Heart right ventricle (tissue), 16 donors: ENCODE measurements around the gene CTU2. TPM values are rescaled to one million over a fixed set of nuclear protein-coding genes. Genes with fewer than 3 reads are reported as not detected.

Source experiments
- ATAC-seq, 8 donors: fragments of 200-7000 bp; cut with Tn5 transposase; one replicate each; pipeline ENCODE4 v1.9.1; 2020; ENCODE audit warnings: mild to moderate bottlenecking in 8 of 8, moderate library complexity in 8 of 8, moderate number of reproducible peaks in 1 of 8
- DNase-seq, 2 donors: peaks; one replicate each; pipeline ENCODE4 v3.0.0-alpha.2; 2020
- H3K27ac ChIP-seq, 10 donors: fragments of 200-600 bp; sonication (generic) in 2 of 10; one replicate each; pipeline versions ENCODE4 v1.5.0 to v1.8.0; 2020 to 2022; ENCODE audit warnings: mild to moderate bottlenecking in 3 of 10
- H3K27me3 ChIP-seq, 7 donors: fragments of 200-600 bp; one replicate each; pipeline ENCODE4 v1.8.0; 2021 to 2022; ENCODE audit warnings: mild to moderate bottlenecking in 2 of 7
- H3K36me3 ChIP-seq, 9 donors: fragments of 200-600 bp; sonication (generic) in 1 of 9; one replicate each; pipeline versions ENCODE4 v1.5.0 to v1.8.0; 2020 to 2022; ENCODE audit warnings: mild to moderate bottlenecking in 2 of 9
- H3K4me1 ChIP-seq, 9 donors: fragments of 200-600 bp; sonication (generic) in 1 of 9; one replicate each; pipeline versions ENCODE4 v1.5.0 to v1.8.0; 2020 to 2022; ENCODE audit warnings: mild to moderate bottlenecking in 4 of 9
- H3K4me3 ChIP-seq, 10 donors: fragments of 200-600 bp; sonication (generic) in 2 of 10; one replicate each; pipeline versions ENCODE4 v1.5.0 to v1.8.0; 2020 to 2022; ENCODE audit warnings: mild to moderate bottlenecking in 7 of 10, moderate library complexity in 2 of 10
- H3K9me3 ChIP-seq, 11 donors: fragments of 200-600 bp in 10 of 11; sonication (generic) in 2 of 11; one replicate each; pipeline versions ENCODE4 v1.5.0 to v1.8.0; 2013 to 2022; ENCODE audit warnings: mild to moderate bottlenecking in 2 of 11, control low read depth in 1 of 11, moderate library complexity in 1 of 11
- WGBS, 2 donors: extraction: QIAGEN DNeasy Blood & Tissue Kit; methylation state at CpG; one replicate each; pipeline ENCODE4 v1.1.7; 2013; ENCODE audit warnings: inconsistent platforms in 1 of 2; 5-methylcytosine and 5-hydroxymethylcytosine counted together
- intact Hi-C, 10 donors: fragments of 100-400 bp; cut with DNase I; formaldehyde crosslinking; loops; one replicate each; pipeline versions ENCODE4 v1.11.1 to v1.14.2; 2022
- microRNA-seq, 2 donors: library from miRNA; unstranded; fragments of <30 nt; microRNA quantifications; one replicate each; pipeline ENCODE4 v1.2.0, GENCODE V29; 2021
- polyA plus RNA-seq, 2 donors: library from polyadenylated mRNA; stranded (reverse); fragments of 200-250 nt; gene quantifications; one replicate each; pipeline ENCODE4 v1.2.3, GENCODE V29; 2013
- total RNA-seq, 10 donors: library from RNA; stranded (reverse); fragmentation: NEBNext Ultra II Directional in 3 of 10; extraction: Animal tissue kit (Norgen Biotek cat#: 25700) in 3 of 10; gene quantifications; one replicate each; pipeline versions ENCODE4 v1.2.1 to v1.2.4, GENCODE V29; 2021 to 2023
- TF ChIP-seq, protein P1 (sequence below), 9 donors: fragments of 200-600 bp; sonication (generic) in 2 of 9; IDR thresholded peaks; one replicate each; pipeline versions ENCODE4 v1.5.0 to v1.8.0; 2021 to 2022; ENCODE audit warnings: antibody characterized with exemption in 9 of 9, mild to moderate bottlenecking in 5 of 9, moderate library complexity in 1 of 9
- donor health status: Arrhythmogenic right ventricular cardiomyopathy.
- donor health status: ischemic (EF 13 %, LVEDD 7.1; RV severe dilation, severe dysfunction).
- donor health status: healthy with polysubstance abuse.
- donor health status: DM: no; HTN: yes; CAD: no.
- donor health status: DM: no; HTN: no; CAD: no.
- donor health status: ischemic (EF 25% LVEDD 6.9; RV normal size, moderate dysfunction).
- donor health status: ischemic (EF 25% LVEDD 5.7; RV mildly dilated, moderate dysfunction).
- donor health status: healthy.
- donor health status: DM: yes; HTN: yes; CAD: no.
- donor health status: Ischemic cardiomyopathy.
- donor health status: ischemic (EF 35%, LVEDD 5.7; RV mildly dilated, moderate dysfunction).
- donor health status: nonischemic (EF 11% LVEDD 7.7; RV severe dilation, severe dysfunction).
- donor health status: DM: yes; HTN: yes; CAD: no.
- donor health status: PGD.
- donor health status: ischemic (EF 29% LVEDD 5.4; RV normal size, mild dysfunction).
- donor health status: nonischemic (EF 23%, LVEDD 6.1; RV moderate dilation, normal function).

The CTU2 gene
- total and polyA plus RNA-seq, 12 donors, result 11.8 to 22.6 (median 14.4) TPM

DNA sequence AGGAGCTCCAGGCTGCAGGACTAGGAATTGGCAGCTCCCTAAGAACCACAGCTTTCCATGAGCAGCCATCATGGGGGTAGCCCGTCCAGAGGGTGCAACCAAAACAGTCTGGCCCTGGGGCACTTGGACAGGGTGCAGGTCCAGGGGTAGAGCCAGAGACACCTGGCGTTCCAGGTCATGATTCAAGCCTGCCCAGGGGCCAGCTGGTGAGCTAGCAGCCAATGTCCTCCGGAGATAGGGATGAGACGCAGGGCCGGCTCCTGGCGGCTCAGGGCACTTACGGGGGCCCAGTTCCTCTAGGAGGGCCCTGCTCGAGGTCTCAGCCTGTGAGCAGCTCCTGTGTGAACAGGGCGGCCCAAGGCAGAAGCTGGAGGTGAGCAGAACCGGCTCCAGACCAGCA lies 56.6 kb downstream of the CTU2 start:
- DNase-seq, result no peak
- ATAC-seq, result no peak
- no peak overlapping the region for H3K4me3 ChIP-seq
- H3K27ac ChIP-seq, result no peak overlapping the region
- H3K4me1 ChIP-seq, result peaks cover 4 to 73% (median 21%) of the 10 kb centered on the region in 9 donors
- 91 to 92% methylated on average over 10 of the region's 10 CpGs for WGBS, 2 donors
- H3K27me3 ChIP-seq, result no peaks in the 10 kb centered on the region
- peaks cover 0 to 11% (median 0%) of the 10 kb centered on the region in 11 donors for H3K9me3 ChIP-seq
- TF ChIP-seq, protein P1, sequence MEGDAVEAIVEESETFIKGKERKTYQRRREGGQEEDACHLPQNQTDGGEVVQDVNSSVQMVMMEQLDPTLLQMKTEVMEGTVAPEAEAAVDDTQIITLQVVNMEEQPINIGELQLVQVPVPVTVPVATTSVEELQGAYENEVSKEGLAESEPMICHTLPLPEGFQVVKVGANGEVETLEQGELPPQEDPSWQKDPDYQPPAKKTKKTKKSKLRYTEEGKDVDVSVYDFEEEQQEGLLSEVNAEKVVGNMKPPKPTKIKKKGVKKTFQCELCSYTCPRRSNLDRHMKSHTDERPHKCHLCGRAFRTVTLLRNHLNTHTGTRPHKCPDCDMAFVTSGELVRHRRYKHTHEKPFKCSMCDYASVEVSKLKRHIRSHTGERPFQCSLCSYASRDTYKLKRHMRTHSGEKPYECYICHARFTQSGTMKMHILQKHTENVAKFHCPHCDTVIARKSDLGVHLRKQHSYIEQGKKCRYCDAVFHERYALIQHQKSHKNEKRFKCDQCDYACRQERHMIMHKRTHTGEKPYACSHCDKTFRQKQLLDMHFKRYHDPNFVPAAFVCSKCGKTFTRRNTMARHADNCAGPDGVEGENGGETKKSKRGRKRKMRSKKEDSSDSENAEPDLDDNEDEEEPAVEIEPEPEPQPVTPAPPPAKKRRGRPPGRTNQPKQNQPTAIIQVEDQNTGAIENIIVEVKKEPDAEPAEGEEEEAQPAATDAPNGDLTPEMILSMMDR (IDR thresholded peaks at IDR 0.05), result no peak
- intact Hi-C loops, result no loop called here
- peaks cover 0 to 19% (median 0%) of the 10 kb centered on the region in 9 donors for H3K36me3 ChIP-seq

DNA sequence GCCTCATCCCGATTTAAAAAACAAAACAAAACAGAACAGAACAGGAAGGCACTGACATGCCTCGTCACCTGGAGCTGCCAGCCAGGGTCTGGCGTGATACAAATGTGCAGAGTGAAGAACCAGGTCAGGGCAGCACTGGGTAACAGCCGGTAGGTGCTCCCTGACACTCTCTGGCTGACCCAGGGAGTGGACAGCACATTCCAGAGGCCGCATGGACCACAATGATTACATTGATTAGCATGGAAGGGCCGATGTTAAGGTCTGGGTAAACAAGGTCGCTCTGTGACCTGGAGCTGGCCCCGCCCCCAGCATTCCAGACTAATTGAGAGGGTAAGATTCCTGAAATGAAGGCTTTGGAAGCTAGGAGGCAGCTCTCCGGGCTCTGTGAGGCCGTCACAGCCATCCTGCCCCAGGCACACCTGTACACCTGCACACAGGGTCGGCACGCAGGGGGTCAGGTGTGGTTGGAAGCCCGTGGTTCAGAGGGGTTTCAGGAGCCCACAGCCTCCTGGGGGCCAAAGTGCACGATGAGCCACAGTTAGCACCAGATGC lies 57.3 kb downstream of the CTU2 start:
- TF ChIP-seq, protein P1 (IDR thresholded peaks at IDR 0.05), result no peak
- H3K9me3 ChIP-seq, result peaks cover 0 to 8% (median 0%) of the 10 kb centered on the region in 11 donors
- intact Hi-C loops, result no loop called here
- no peak for ATAC-seq
- no peak overlapping the region for H3K27ac ChIP-seq
- DNase-seq, result no peak
- H3K27me3 ChIP-seq, result no peaks in the 10 kb centered on the region
- H3K4me3 ChIP-seq, result no peak overlapping the region
- 79% methylated on average over 14 of the region's 14 CpGs for WGBS, 2 donors
- peaks cover 0 to 19% (median 0%) of the 10 kb centered on the region in 9 donors for H3K36me3 ChIP-seq
- H3K4me1 ChIP-seq, result peaks cover 10 to 73% (median 27%) of the 10 kb centered on the region in 9 donors

DNA sequence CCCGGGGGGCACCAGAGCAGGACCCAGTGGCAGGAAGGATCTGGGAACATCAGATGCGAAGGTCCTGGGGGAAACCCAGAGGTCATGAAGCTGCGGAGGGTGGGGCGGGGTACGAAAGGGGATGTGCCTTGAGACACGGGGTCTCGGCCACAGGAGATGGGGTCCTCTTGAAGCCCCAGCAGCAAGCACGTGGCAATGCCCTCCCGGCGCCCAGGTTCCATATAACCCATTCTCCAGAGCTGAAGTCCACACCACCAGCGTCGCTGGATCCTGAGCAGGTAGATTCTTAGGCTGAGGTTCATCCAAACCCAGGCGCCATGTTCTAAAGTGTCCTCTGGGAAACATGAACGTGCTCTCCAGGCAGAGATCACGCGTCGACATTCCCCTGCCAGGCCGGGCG lies 57.8 kb downstream of the CTU2 start:
- H3K4me3 ChIP-seq, result no peak overlapping the region
- H3K27me3 ChIP-seq, result no peaks in the 10 kb centered on the region
- TF ChIP-seq, protein P1 (IDR thresholded peaks at IDR 0.05), result no peak
- WGBS, 2 donors, result 95 to 96% methylated on average over 19 of the region's 19 CpGs
- ATAC-seq (no peak), DNase-seq (no peak)
- peaks cover 13 to 74% (median 32%) of the 10 kb centered on the region in 9 donors for H3K4me1 ChIP-seq
- H3K9me3 ChIP-seq, result peaks cover 0 to 4% (median 0%) of the 10 kb centered on the region in 11 donors
- intact Hi-C loops, result no loop called here
- H3K36me3 ChIP-seq, result peaks cover 0 to 19% (median 0%) of the 10 kb centered on the region in 9 donors
- H3K27ac ChIP-seq, result no peak overlapping the region

DNA sequence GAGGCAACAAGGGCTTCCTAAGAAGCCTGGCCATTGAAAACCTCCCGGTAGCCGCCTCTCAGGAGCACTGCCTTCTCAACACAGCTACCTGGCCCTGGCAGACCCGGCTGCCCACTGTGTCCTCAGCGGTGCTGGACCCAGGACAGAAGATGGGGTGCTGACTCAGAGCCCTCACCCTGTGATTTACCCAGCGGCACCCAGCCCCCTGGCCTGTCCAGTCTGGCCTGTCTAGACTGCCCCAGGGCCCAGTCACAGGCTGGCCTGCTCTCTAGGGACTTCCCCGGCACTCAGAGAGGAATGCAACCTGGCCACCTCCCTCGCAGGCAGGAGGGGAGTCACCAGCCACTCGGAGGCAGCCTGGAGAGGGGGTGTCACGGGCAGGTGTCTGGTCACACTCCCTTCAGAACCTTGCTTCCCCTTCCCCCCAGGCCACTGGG lies 58.6 kb downstream of the CTU2 start:
- Histone ChIP-seq H3K36me3 (peaks cover 0 to 19% (median 0%) of the 10 kb centered on the region in 9 donors), H3K27me3 (no peaks in the 10 kb centered on the region), H3K27ac (no peak overlapping the region), H3K9me3 (no peaks in the 10 kb centered on the region), H3K4me3 (no peak overlapping the region), H3K4me1 (peaks cover 17 to 74% (median 33%) of the 10 kb centered on the region in 9 donors)
- DNase-seq, result no peak
- ATAC-seq, result no peak
- 81 to 82% methylated on average over 9 of the region's 9 CpGs for WGBS, 2 donors
- TF ChIP-seq, protein P1 (IDR thresholded peaks at IDR 0.05), result no peak
- intact Hi-C loops, result loop anchor here in 1 of 10 donors (5.0 kb wide), 1 partner anchor 528 kb away; no protein-coding TSS in a partner anchor

Small RNA genes lying within 50 kb of the gene (microRNA-seq; reads per million reads assigned to microRNA genes)
- gene MIR4722, result 0 reads per million in 2 donors

Other genes starting within 250 kb of the CTU2 start
- gene ZC3H18, start 136.1 kb upstream of the CTU2 start, total RNA-seq, result 10 to 100 TPM; 18.3 to 28.7 (median 22.0) TPM
- gene ZC3H18, start 136.1 kb upstream of the CTU2 start, polyA plus RNA-seq, result 10 to 100 TPM; 18.4 to 22.7 TPM
- gene IL17C, start 67.9 kb upstream of the CTU2 start, total RNA-seq, result not detected
- not detected for gene IL17C, start 67.9 kb upstream of the CTU2 start, polyA plus RNA-seq
- 100 to 1,000 TPM in 1 of 10 donors, 10 to 100 TPM in 9; 13.0 to 117 (median 27.7) TPM for gene CYBA, start 55.5 kb upstream of the CTU2 start, total RNA-seq
- 10 to 100 TPM; 72.2 to 90.0 TPM for gene CYBA, start 55.5 kb upstream of the CTU2 start, polyA plus RNA-seq
- 10 to 100 TPM; 15.5 to 25.5 (median 20.2) TPM for gene MVD, start 43.4 kb upstream of the CTU2 start, total RNA-seq
- gene MVD, start 43.4 kb upstream of the CTU2 start, polyA plus RNA-seq, result 10 to 100 TPM; 34.1 to 36.3 TPM
- gene SNAI3, start 20.0 kb upstream of the CTU2 start, total RNA-seq, result 1 to 10 TPM in 7 of 10 donors, under 1 TPM in 3; 0.21 to 8.6 (median 1.1) TPM
- gene SNAI3, start 20.0 kb upstream of the CTU2 start, polyA plus RNA-seq, result 1 to 10 TPM; 2.3 to 4.5 TPM
- 10 to 100 TPM; 11.8 to 19.1 (median 14.3) TPM for gene RNF166, start 95 bp upstream of the CTU2 start, total RNA-seq
- gene RNF166, start 95 bp upstream of the CTU2 start, polyA plus RNA-seq, result 10 to 100 TPM; 13.0 to 38.0 TPM
- 10 to 100 TPM; 12.3 to 38.0 (median 16.4) TPM for gene PIEZO1, start 78.7 kb downstream of the CTU2 start, total RNA-seq
- gene PIEZO1, start 78.7 kb downstream of the CTU2 start, polyA plus RNA-seq, result 10 to 100 TPM; 51.3 to 78.2 TPM
- gene CDT1, start 97.3 kb downstream of the CTU2 start, total RNA-seq, result 1 to 10 TPM in 4 of 10 donors, under 1 TPM in 6; 0.21 to 2.6 (median 0.58) TPM
- under 1 TPM; 0.15 to 0.22 TPM for gene CDT1, start 97.3 kb downstream of the CTU2 start, polyA plus RNA-seq
- 10 to 100 TPM; 20.8 to 58.0 (median 35.4) TPM for gene APRT, start 105.4 kb downstream of the CTU2 start, total RNA-seq
- 100 to 1,000 TPM in 1 of 2 donors, 10 to 100 TPM in 1; 68.4 to 166 TPM for gene APRT, start 105.4 kb downstream of the CTU2 start, polyA plus RNA-seq
- gene GALNS, start 150.4 kb downstream of the CTU2 start, total RNA-seq, result 10 to 100 TPM; 11.5 to 18.7 (median 13.8) TPM
- gene GALNS, start 150.4 kb downstream of the CTU2 start, polyA plus RNA-seq, result 10 to 100 TPM; 13.3 to 17.6 TPM
- gene TRAPPC2L, start 150.6 kb downstream of the CTU2 start, total RNA-seq, result 10 to 100 TPM; 44.5 to 58.0 (median 50.9) TPM
- gene TRAPPC2L, start 150.6 kb downstream of the CTU2 start, polyA plus RNA-seq, result 10 to 100 TPM; 37.5 to 63.3 TPM
- gene PABPN1L, start 160.2 kb downstream of the CTU2 start, total RNA-seq, result under 1 TPM in 1 of 10 donors, not detected in 9; 0.21 TPM
- gene PABPN1L, start 160.2 kb downstream of the CTU2 start, polyA plus RNA-seq, result not detected